HG03196 (cell line): ENCODE results near the gene CAPRIN2.

Source experiments
- ATAC-seq: cut with Tn5 transposase; IDR thresholded peaks from one replicate; pipeline ENCODE4 v1.9.1; 2021; ENCODE audit not compliant: unreplicated experiment

The CAPRIN2 gene

DNA sequence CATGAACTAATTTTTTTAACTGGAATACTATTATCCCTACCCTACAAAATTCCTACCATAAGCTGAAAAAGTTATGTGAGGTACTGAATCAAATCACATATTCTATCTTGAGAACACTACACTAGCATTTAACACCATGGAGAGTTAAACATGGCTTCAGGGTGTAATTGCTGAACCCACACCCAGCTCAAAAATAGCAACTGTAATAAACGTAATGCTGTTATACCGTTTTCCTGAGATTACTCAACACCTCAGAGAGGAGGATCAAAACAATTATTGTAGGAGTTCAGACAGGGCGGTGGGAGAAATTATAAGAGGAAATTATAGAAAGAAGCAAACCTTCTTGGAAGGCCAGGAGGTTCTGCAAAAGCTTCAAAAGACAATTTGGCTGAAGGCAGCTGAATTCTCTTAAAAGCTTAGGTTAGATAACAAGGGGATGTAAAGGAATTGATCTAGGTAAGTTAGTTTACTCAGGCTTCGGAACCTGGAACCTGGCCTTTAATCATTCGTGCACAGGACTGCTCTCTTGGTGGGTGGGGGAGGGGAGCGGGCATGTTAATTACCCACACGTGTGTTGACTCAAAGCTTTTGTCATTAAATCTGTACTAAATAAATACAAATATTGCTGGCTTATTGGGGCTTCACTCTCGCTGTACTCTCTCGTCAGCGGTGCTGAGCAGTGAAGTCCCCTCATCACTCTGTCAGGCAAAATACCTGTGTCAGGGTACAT is 47.0 kb downstream of the CAPRIN2 start:
- no peak for ATAC-seq

DNA sequence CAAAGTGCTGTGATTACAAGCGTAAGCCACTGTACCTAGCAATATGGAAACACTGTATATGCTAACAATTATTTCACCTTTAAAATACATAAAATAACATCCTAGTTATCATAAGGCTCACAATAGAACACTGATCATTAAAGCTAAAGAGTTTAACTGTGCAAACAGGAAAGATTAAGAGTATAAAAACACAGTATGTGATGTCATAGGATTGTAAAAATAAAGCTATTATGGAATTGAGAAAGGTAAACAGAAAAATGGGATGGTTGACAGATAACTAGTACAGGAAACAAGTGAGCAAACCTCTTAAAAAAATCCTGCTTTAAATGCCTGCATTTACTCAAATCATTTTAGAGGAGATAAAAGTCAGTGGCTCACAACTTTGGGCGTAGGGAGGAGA is 48.3 kb downstream of the CAPRIN2 start:
- ATAC-seq = no peak

DNA sequence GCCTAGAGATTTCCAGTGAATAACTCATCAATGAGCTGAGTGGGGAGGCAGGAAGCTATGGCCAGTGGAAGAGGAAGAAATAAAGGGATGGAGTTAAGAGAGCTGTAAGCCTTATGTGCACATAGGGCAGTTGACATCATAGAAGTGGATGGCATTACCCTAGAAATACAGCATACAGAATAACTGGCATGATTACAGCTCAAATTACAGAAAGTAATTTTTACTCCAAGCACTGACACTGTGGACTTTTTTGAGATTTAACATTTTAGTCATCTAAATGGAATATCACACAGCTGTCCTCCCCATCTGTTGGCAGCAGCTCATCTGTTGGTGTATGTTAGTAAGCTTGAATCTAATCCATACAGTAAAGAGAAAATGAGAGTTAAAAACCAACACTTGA is 53.7 kb downstream of the CAPRIN2 start:
- no peak for ATAC-seq

DNA sequence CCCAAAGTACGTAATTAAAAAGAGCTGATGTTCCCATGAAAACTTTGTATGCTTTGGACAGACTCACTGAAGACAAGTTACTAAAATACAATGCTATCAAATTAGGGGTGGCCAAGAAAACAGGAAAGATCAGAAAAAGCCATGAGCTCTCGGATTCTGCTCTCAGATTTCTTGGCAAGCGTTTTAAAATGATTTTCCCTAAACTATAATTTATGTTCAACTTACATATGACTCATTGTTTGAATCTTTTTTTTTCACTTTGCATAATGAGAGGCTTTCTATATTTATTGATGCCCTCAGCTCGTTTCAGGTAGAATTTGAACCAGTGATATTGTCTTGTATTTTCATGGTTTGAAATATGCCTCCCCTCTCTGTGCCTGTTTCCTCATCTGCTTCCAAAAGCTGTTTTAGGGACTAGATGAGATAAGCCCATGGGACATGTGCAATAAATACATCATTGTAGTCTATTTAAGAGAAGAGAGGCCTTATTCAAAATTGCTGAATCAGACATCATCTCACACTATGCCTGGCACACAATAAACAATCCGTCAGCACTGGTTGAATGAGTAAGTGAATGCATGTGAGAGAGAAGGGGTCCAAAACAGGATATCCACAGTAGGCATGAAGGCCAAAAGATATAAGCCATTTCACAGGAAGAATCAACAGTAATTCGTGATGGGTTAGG is 54.4 kb downstream of the CAPRIN2 start:
- ATAC-seq = no peak

DNA sequence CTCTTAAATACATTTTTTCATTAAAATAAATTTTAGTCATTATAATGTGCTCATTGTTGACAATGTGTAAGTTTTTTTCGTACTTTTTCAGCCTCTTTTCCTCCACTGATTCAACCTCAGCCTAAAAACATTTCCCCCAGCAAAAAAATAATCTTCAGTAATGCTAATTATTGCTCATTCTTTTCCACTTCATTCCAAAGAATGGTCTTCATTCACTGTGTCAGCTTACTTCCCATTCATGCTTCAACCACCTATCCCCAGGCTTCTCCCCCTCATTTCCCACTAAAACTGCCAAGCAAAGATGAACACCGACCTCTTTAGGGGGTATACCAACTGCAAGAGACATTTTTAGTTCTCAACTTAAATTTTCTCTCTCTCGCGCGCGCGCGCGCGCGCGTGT is 56.4 kb downstream of the CAPRIN2 start:
- no peak for ATAC-seq

DNA sequence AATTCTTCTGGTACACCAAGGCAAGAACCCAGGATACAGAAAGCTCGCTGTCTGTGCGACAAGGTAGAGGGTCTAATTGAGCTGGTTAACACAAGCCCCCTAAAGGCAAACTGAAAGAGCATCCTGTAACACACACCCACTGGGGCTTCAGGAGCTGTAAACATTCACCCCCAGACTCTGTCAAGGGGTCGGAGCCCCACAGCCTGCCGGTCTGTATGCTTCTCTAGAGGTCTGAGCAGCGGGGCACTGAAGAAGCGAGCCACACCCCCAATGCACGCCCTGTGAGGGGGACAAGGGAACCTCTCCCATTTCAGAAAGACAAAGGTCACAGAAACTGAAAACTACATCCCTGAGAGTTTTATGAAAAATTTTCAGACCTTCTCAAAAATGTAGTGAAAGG is 57.8 kb downstream of the CAPRIN2 start:
- ATAC-seq = no peak

DNA sequence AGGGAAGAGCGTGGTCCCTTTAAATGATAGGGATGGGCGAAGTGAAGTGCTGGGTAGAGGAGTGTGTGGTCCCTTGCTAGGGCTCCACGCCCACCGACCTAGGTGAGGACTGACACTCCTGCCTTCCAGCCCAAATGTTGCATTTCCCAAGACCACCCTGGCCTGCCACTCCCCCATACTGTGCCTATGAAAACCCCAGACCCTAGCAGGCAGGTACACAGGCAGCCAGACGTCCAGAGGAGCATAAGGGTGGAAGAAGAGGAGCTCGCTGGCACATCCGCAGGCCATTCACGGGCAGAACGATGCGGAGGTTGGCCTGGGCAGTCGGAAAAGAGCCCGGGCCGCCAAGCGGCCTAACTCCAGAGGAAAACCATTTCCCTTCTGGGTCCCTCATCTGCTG is 58.3 kb downstream of the CAPRIN2 start:
- no peak for ATAC-seq

DNA sequence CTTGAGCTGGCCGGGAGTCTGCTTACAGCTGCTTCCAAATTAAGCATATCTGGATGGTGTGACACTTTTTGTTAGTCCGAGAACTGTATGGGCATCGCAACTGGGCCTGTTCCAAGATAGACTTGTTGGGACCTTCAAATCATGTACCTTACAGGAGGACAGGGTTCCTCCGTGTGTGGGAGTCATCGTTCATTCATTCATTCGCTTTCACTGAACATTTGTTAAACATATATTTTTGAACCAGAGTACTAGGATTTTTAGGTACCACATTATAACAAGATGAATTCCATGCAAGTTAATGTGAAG is 58.7 kb downstream of the CAPRIN2 start:
- peak; percentile 11 for ATAC-seq

DNA sequence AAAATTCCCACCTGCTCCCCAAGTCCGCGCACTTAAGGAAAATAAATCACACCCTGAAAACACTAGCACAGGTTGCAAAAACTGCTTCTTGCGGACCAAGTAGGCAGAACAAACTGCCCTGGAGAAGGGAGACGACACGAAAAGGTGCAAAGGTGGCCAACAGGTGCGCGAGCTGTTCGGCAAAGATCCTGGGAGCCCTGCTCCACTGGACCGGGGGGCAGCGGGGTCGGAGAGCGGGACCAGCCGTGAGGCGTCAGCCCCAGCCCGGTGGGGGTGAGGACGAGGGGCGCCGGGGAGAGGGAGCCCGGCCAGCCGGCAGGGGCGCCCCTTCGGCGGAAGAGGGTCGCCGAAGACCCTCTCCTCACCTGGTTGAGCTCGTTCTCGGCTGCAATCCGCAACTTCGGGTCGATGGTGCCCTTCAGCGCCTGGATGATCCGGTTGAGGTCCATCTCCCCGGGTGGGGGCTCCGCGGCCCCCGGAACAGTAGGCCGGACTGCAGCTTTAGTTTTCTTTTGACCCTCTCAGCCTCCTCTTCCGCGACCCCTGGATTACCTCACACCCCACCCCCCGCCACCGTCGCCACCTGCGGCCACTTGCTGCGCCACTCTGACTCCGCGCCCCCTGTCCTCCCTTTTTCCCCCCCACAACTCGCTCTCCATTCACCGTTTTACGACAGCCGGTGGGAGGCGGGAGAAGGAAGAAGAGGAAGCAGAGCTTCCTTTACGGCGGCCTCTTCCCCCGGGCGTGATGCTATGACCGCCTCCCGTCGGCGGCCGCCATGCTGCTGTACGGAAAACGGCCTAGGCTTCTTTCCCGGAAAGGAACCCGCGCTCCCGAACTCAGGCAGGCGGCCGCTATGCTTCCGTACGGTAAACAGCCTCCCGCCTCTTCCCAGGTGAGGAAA is 59.3 kb downstream of the CAPRIN2 start, which contains the start of gene IPO8:
TSS of gene IPO8 (minus strand) at position 671 of the 904 bp plus-strand sequence. CDS start at position 449, 222 bp downstream.
- ATAC-seq = peak; percentile 79

DNA sequence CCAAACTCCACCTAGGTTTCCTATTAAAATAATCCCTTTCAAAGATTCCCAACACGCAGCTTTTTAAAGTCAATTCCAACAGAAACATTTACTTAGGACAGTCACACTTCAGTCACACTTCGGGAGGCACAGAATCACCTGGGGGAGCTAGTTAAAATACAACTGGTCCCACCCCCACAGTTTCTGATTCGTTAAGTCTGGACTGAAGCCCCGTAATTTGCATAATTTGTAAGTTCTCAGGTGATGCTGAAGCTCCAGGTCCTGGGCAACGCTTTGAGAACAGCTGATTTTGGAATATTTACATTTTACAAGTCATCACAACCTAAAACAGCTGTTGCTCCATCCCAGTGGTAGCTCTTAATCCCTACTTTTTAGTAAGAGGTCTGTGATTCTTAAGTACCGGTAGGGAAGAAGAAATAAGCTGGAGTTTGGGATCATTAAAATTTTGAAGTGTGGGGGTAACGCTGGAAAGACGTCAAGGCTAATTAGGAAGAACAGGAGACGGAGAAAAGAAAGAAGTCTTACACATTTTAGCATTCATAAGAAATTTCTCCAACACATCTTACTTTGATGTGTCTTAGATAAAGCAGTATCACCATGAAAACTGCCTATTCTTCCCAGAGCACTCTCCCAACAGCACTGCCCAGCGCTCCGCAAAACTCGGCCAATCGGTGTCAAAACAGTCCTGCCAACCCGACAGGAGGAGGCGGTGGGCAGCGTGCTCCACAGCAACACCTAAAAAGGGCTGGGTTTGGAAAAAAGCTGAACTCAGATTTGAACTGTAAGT is 60.1 kb downstream of the CAPRIN2 start:
- ATAC-seq = peak; percentile 30

DNA sequence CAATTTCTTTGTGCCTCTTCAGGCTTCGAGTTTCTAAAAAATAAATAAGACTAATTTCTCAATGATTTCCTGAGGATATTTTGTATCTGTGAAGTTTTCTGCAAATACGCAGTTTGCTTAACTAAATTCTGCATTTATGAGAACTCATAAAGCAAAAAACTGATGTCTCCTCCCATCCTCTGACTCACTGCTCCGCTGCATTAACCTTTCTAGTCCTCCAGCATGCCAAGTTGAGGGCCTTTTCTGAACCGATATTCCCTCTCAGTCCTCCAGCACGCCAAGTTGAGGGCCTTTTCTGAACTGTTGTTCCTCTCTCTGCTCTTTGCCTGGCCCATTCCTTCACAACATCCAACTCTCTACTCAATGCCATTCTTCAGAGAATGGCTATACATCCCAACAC is 62.3 kb downstream of the CAPRIN2 start:
- ATAC-seq = no peak

DNA sequence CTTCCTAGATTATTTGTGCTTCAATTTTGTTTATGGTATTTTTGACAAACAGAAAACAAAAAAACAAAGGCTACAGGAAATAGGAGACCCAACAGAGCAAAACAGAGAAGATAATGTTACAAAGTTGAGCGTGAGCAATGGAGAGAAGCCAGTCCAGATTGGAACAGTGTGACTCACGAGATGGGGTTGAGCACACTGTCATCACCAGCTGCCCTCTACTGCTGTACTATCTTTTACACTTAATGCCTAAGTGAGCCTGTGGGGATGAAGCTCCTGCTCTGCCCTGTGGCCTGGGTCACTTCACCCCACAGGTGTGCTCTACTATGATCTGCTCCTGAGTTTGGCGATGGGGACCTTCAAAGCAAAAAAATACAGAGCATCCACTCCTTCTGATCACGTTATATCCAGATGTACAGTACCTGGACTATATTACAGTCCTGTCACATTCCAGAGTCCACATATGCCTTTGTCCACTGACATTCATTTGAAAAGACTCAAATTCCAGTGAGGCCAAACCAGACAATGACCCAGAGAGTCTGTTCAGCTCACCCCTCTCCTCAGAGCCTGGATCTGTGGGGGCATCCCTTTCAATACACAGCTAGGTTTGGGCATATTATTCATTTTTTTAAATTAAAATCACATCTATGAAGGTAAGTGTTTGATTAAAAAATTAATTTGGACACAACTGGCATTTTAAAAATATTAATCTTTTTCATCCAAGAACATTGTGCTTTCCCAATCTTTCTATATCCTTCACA is 63.5 kb downstream of the CAPRIN2 start:
- no peak for ATAC-seq

DNA sequence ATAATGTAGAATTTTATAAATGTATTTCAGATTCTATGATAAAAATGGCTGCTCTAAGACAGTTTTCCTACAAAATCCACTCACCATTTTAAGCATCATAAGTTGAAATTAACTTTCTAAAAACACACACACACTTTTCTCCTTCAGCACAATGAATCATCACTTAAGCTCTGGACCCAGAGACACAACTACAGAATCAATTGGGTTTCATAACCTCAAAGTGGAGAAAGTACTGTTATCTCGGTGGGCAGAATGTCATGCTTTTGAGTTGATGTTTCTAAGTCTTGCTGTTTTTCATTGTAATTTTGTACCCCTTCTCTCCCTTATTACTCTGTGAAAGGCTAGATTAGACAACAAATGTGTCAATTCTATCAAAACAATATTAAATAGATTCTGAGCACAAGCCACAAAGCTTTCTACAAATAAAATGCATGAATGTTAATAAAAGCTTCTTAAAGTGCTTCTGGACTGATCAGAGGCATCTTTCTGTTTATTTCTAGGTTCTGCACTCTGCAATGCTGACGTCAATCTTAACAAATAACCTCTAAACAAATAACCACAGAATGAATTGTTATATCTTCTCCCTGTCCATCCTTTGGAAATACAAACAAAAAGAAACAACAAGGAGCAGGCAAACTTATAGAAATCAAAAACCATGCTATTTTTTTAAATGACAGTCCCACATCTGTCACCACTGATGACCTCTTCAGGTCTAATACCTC is 67.3 kb downstream of the CAPRIN2 start:
- ATAC-seq = no peak

DNA sequence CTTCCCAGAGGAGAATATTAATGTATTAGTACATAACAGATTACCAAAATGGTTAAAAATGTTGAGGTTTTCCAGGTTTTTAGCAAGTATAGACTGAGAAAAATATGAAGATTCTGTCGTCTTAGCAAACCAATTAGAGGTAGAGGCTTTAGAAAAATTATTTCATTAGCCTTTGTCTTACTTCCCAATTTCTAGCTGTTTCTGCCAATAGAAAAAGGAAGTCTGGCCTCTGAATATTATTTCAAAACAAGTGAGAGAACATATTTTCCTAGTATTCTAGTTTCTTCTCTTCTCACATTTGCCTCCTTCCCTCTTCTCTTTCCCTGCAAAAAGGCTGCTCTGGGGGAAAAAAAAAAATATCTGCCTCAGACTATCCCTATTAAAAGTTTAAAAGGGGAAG is 75.5 kb downstream of the CAPRIN2 start:
- no peak for ATAC-seq

DNA sequence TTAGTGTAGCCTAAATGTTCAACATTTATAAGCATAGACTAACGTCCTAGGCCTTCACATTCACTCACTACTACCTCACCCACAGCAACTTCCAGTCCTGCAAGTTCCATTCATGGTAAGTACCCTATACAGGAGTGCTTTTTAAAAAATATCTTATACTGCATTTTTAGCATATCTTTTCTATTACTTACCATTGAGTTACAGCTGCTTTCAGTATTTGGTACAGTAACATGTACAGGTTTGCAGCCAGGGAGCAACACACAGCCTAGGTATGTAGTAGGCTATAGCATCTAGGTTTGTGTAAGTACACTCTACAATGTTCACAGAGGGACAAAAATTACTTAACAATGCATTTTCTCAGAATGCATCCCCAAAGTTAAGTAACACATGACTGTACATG is 76.5 kb downstream of the CAPRIN2 start:
- ATAC-seq = no peak

DNA sequence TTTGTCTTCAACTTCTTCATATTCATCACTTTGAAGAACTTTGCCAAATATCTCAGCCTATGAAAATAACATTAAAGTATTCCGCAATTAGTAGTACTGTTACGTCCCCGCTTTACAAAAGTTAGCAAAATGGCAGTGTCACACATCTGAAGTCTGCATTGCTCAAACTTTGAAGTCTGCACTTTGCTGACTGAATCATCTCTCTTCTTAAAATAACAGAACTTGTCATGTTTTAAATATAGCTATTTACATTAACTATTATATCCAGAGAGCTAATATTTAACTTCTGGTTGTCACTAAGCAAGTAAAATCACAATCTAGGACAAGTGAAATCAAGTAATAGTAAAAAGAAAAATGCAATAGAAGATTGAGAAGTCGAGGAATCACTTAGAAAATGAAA is 93.5 kb downstream of the CAPRIN2 start:
- ATAC-seq = no peak
